Coronary artery (tissue), 2 donors: ENCODE measurements around the gene TMEM128.

ENCODE experiments used
- DNase-seq: peaks from one replicate; pipeline ENCODE4 v3.0.0-alpha.2; 2017; ENCODE audit warnings: low spot score
- H3K27ac ChIP-seq, 2 donors: fragments of 200-600 bp; sonication (generic); one replicate each; pipeline ENCODE4 v1.5.1; 2016 to 2019
- H3K4me3 ChIP-seq: fragments of 200-600 bp; sonication (generic); 2 replicates; pipeline ENCODE4 v1.5.1; 2016; ENCODE audit warnings: mild to moderate bottlenecking, moderate library complexity
- TF ChIP-seq, protein P1 (sequence below): fragments of 200-600 bp; sonication (generic); IDR thresholded peaks from one replicate; pipeline ENCODE4 v1.5.1; 2019; ENCODE audit warnings: antibody characterized with exemption

Gene TMEM128

DNA sequence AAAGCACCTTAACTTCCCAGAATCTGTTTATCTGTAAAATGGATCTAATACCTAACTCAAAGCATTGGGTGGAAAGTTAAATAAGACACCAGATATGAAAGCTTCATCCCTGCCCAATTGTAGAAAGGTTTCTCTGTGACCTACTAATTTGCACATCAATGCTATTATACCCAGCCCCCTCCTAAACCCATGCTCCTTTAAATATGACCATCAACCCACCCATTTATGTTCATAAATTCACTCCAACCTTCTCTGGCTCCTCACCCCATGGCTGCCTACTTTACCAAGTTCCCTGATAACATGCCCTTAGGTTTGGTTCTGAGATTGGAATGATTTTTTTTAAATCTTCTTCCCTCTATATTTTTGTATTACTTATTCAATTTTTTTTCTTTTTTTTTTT, 40.1 kb upstream of the TMEM128 start:
- TF ChIP-seq, protein P1, sequence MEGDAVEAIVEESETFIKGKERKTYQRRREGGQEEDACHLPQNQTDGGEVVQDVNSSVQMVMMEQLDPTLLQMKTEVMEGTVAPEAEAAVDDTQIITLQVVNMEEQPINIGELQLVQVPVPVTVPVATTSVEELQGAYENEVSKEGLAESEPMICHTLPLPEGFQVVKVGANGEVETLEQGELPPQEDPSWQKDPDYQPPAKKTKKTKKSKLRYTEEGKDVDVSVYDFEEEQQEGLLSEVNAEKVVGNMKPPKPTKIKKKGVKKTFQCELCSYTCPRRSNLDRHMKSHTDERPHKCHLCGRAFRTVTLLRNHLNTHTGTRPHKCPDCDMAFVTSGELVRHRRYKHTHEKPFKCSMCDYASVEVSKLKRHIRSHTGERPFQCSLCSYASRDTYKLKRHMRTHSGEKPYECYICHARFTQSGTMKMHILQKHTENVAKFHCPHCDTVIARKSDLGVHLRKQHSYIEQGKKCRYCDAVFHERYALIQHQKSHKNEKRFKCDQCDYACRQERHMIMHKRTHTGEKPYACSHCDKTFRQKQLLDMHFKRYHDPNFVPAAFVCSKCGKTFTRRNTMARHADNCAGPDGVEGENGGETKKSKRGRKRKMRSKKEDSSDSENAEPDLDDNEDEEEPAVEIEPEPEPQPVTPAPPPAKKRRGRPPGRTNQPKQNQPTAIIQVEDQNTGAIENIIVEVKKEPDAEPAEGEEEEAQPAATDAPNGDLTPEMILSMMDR, result no peak
- Histone ChIP-seq H3K27ac (no peak overlapping the region), H3K4me3 (no peak overlapping the region)
- DNase-seq, result no peak

DNA sequence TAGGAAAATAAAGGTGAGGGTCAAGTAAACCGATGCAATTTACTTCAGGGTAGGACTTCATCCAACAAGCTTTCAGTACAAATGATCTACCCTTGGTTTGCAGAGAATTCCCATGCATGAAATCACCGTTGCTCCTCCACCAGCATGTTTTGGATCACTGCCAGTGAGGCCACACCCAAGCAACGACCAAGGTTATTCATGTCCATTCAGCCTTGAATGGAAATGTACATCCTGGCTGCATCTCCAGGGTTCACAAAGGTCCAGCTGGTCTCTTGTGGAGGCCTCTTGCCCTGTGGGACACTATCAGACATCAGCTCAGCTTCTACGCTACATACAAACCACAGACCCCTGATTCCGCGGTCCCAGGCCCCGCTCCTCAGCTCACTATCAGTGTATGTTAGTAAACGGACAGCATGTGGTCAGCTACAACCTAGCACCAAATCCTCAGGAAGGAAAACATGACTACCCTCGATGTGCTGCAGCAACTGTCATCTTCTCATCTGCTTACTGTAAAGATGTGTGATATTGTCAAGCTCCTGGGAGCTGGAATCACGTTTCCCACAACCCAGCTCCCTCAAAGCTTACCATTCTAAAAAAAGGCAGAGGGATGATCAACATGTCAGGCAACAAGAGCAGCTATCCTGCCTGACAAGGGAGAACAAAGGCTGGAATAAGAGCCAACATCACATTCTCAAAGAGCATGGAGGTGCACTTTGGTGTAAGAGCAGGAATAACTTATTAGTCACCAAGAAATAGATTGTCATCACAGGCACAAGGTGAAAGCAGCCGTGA, 37.0 kb upstream of the TMEM128 start:
- TF ChIP-seq, protein P1, result no peak
- DNase-seq, result no peak
- Histone ChIP-seq H3K27ac (no peak overlapping the region), H3K4me3 (no peak overlapping the region)

DNA sequence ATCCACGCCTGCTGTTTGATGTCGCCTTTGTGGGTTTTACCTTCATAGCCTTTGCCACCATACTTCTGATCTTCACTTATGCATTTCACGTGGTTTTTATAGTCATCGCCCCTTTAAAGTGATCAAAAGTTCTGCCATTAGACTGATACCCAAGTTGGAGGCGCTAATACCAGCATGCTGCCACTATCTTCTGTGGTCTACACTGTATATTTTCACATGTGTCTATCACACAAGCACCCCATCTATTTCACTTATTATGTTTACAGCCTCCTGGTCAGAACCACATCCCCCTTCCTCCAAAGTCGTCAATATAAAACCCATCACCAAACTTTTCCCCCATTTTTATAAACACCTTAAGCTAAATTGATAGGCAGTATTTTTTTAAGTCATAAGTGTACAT, 33.8 kb upstream of the TMEM128 start:
- DNase-seq, result no peak
- TF ChIP-seq, protein P1, result no peak
- no peak overlapping the region for H3K27ac ChIP-seq

DNA sequence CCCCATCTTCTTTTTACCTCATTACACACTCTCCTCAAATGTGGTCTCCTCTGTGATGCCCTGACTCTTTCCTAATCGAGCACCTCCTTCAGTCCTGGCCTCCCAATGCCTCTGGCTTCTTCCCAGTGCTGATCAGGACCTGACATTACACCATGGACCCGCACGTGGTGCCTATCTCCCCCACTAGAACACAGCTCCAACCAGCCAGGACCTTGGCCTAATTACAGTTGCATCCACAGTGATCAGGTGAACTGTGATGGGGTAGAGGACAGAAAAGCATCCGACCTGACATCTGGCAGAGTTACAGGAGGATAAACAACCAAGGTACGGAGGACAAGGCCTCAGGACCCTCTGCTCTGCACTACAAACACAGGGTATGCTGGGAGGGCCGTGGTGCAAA, 29.5 kb upstream of the TMEM128 start:
- Histone ChIP-seq H3K27ac (no peak overlapping the region), H3K4me3 (no peak overlapping the region)
- no peak for DNase-seq
- TF ChIP-seq, protein P1, result no peak

More for the DNA sequence above, 33.8 kb upstream of the TMEM128 start:
- H3K4me3 ChIP-seq, result no peak overlapping the region

DNA sequence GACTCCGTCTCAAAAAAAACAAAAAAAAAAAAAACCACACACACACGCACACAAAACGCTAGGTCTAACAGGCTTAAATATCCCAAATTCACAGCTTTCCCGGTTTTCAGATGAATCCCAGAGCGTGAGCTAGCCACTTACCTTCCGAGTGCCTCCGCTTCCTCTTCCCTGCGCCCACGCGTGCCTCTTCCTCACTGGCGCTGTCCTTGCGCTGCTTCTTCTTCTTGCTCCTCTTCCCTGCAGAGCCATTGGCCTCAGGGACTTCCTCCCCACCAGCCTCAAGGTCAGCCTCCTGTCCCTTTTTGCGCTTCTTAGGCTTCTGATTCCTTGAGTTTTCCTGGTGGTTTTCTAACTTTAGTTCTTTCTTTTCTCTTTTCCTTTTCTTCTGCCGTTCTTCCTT, 26.2 kb upstream of the TMEM128 start:
- TF ChIP-seq, protein P1, result no peak
- DNase-seq, result no peak
- H3K4me3 ChIP-seq, result no peak overlapping the region
- no peak overlapping the region for H3K27ac ChIP-seq

DNA sequence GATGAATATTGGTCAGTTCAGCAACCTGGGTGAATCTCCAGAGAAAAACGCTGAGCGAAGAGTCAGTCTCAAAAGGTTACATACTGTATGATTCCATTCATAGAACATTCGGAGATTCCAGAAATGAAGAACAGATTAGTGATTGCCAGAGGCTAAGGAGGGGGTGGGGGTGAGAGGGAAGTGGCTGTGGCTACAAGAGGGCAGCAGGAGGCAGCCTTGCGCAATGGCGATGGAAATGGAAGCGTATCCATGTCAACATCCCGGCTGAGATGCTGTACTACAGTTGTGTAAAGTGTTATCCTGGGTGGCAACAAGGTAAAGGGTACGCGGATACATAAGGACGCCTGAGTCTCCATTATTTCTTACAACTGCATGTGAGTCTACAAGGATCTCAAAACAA, 23.9 kb upstream of the TMEM128 start:
- no peak for DNase-seq
- H3K27ac ChIP-seq, result no peak overlapping the region
- H3K4me3 ChIP-seq, result no peak overlapping the region
- TF ChIP-seq, protein P1, result no peak

DNA sequence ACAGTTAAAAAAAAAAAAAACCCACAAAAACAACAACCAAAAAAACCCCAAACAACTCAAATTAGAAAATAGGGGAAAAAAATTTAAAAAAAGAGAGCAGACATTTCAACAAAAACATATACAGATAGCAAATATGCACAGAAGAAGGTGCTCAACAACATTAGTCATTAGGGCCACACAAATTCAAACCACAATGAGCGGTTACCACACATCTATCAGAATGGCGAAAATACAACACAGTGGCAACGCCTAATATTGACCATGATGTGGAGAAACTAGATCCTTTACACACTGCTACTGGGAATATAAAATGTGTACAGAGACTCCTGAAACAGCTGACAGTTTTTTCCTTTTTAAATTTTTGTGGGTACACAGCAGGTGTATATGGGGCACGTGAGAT, 22.5 kb upstream of the TMEM128 start:
- TF ChIP-seq, protein P1, result no peak
- H3K4me3 ChIP-seq, result no peak overlapping the region
- no peak for DNase-seq
- H3K27ac ChIP-seq, result no peak overlapping the region
